Measurements from ENCODE around the gene HAPLN2.

Gene HAPLN2

DNA sequence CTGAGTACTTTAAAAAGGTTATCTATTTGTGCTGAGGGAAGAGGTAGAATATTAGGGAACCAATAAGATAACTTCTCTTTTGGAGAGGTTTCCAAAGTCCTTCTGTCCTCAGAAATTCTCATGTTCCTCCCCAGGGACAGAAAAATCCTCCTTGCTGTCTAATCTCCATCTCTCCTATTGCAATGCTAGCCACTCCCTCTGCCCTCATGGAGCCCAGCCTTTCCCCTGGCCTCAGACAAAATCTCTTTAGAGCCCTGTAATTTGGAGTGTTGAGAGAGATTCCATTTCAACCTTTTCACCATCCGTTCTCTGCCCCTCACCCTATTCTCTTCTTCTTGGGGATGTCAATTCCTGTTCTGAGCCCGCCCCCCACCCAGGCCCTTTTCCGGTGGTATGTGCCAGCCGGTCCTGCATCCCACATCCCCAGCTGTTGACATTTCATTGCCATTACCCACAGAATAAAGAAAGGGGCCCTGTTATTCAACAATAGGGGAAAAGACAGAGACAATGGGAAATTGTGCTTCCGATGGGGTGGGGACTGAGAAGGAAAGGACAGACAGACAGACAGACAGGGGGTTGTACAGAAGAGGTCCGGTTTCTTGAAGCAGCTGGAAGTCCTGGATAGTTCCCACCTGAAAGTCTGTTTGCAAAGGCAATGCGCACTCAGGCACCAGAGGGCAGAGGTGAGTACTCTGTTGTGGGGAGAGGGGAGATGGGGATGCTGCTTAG is at the start of gene HAPLN2:
Gene HAPLN2, plus strand, starts transcription at position 563 of the 729 bp plus-strand sequence. CDS start 4,076 bp downstream, outside the sequence.
- no peak for DNase-seq (ENCODE audit: low read depth)
- TF ChIP-seq CTCF (conservative IDR thresholded peaks at IDR 0.05; ENCODE audit: control insufficient read depth, insufficient read depth, low read depth, low read length) = peak; percentile 48
- H3K4me3 ChIP-seq (ENCODE audit: control insufficient read depth, low read depth, low read length) = no peak within 1 kb of the TSS

GRCh38 chr1:156571261-156571852 is 47.9 kb upstream of the HAPLN2 start:
- H3K4me3 ChIP-seq (ENCODE audit: control insufficient read depth, low read depth, low read length) = peak overlapping the region; percentile 87
- peak; percentile 94 for DNase-seq (ENCODE audit: low read depth)
- TF ChIP-seq CTCF (conservative IDR thresholded peaks at IDR 0.05; ENCODE audit: control insufficient read depth, insufficient read depth, low read depth, low read length) = no peak

- DNase-seq (ENCODE audit: low read depth) = peak; percentile 76
- peak within 1 kb of the TSS; percentile 87 for H3K4me3 ChIP-seq (ENCODE audit: control insufficient read depth, low read depth, low read length)
- TF ChIP-seq CTCF (conservative IDR thresholded peaks at IDR 0.05; ENCODE audit: control insufficient read depth, insufficient read depth, low read depth, low read length) = no peak
These were observed 47.1 kb upstream of the HAPLN2 start, which contains the start of gene IQGAP3 for GRCh38 chr1:156571919-156572662. IQGAP3 (minus strand) TSS chr1:156572565; CDS start chr1:156572529, 36 bp downstream.

DNA sequence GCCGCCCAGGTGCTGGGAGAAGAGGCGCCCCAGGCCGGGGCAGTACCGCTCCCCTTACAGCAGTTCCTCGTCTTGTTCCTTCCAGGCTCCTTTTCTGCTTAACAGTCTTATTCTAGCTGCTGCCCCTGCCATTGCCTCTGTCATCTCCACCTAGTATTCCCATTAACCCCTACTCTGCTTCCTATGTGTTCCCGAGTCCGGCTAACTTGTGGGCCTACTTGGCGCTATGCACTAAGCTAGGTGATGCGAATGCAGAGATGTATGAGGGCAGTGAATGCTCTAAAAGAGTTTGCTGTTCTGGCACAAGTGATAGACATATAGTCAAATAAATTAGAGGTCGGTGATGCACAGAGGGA is 46.6 kb upstream of the HAPLN2 start:
- H3K4me3 ChIP-seq (ENCODE audit: control insufficient read depth, low read depth, low read length) = peak overlapping the region; percentile 87
- no peak for TF ChIP-seq CTCF (conservative IDR thresholded peaks at IDR 0.05; ENCODE audit: control insufficient read depth, insufficient read depth, low read depth, low read length)
- no peak for DNase-seq (ENCODE audit: low read depth)

DNA sequence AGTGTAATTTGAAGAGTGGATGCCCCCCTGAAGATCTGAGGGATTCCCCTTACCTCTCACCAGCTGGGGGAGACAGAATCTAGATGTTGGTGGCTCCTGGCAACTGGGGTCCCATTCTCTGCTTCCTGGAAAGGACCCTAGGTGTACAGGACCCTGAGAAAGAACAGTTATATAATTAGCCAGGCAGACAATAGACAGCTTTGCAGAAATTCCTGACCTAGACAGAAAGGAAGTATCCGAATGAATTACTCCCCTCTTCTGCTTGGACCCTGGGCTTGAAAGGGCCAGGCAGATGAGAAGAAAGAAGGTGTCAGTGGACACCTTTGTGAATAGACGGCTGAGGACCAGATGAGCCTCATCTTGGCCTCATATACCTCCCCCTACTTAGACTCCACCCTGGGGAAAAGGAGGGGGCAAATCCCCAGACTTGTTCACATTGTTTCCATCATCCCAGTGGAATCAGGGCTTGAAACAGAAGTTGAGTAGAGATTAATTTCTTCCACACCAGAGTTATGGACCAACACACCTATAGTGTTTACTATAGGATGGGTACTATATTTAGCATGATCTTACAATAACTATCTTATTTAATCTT is 45.1 kb upstream of the HAPLN2 start:
- DNase-seq (ENCODE audit: low read depth) = no peak
- H3K4me3 ChIP-seq (ENCODE audit: control insufficient read depth, low read depth, low read length) = no peak overlapping the region
- TF ChIP-seq CTCF (conservative IDR thresholded peaks at IDR 0.05; ENCODE audit: control insufficient read depth, insufficient read depth, low read depth, low read length) = no peak

DNA sequence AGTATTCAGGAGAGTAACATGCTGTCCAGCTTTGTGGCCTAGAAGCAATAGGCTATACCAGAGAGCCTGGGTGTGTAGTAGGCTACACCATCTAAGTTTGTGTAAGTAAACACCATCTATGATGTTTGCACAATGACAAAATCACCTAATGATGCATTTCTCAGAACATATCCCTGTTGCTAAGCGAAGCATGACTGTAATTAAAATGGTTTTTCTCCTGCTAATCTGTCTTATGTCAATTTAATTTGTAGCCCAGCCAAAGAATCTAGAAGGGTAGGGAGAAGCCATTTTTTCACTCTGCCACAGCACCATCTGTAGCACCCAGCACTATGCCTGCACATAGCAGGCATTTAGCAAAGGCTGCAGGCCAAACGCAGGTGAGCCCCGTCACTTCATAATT is 41.7 kb upstream of the HAPLN2 start:
- TF ChIP-seq CTCF (conservative IDR thresholded peaks at IDR 0.05; ENCODE audit: control insufficient read depth, insufficient read depth, low read depth, low read length) = no peak
- DNase-seq (ENCODE audit: low read depth) = no peak
- H3K4me3 ChIP-seq (ENCODE audit: control insufficient read depth, low read depth, low read length) = no peak overlapping the region
